ENCODE results near the gene FBXO46. TPM values are rescaled to one million over a fixed set of nuclear protein-coding genes. Genes with fewer than 3 reads are reported as not detected.

Gene FBXO46
- total and polyA plus RNA-seq, 2 donors (not counting 3 experiments of a cell fraction or from before 2014, with no cell fraction given), result 7.7 to 21.2 TPM

DNA sequence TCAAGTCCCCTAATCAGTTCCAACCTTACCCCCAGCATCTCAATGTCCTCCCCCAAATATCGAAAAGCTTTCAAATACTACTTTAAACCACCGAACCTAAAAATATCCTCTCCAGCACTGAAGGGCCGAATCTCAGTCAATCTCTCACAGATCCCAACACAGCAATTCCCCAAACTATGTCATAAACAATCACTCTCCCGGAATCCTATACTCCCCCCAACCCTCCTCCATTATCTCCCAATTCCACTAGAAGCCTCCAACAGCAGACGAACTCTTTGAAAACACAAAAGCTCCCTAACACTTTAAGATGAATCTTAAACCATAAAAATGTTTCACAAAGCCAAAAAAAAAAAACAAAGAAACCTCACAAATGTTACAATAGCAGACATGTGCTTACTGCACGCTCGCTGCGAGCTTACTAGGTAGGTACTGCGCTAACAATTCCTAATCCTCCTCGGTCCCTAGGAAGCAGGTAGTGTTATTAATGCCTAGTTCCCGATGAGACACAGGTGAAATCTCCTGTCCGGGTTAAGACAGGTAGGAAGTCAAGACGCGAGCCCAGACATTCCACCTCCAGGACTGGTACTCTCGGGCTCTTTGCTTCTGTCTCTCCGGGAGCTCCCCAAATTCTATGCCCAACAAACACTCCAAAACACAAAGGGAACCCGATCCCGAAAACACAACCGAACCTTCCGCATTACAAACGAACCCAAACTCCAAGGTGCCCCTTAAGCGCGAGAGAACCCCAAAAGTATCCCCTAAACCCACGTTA is 14.2 kb downstream of the FBXO46 start:
- intact Hi-C loops (cut with micrococcal nuclease), result loop anchor here (1.0 kb wide), 2 partner anchors 24 to 53 kb away; partner anchors contain the start of genes QPCTL and SIX5
- DNase-seq (ENCODE audit: low read depth, low spot score), result peak; percentile 49
- H3K27ac ChIP-seq (ENCODE audit: insufficient read depth, low read depth, low read length), result peak overlapping the region; percentile 43
- dilution Hi-C loops (cut with MboI; ENCODE audit: extremely low pct_ligation_motif_present, low sequenced_read_pairs), result no loop called here
- peak overlapping the region; percentile 54 to 93 (median 61) for H3K4me3 ChIP-seq (replicated peaks in 1 of 3; ENCODE audit: insufficient read depth in 1 of 3, low read depth in 1 of 3, low read length in 3 of 3)
- no peaks in the 10 kb centered on the region for H3K9me3 ChIP-seq (replicated peaks; ENCODE audit: control insufficient read depth, insufficient read depth, low read length)
- H3K4me2 ChIP-seq (ENCODE audit: insufficient read depth, low read length), result peak overlapping the region; percentile 98
- TF ChIP-seq GATA2 (IDR thresholded peaks at IDR 0.05; ENCODE audit: insufficient read depth, insufficient read length, low read depth, low read length) (no peak), FOS (IDR thresholded peaks at IDR 0.05; ENCODE audit: borderline replicate concordance, insufficient read depth, low read length) (no peak), POLR2AphosphoS5 (IDR thresholded peaks at IDR 0.05; ENCODE audit: insufficient read depth, low read depth, low read length) (no peak), POLR2A (IDR thresholded peaks at IDR 0.05; ENCODE audit: low read depth, low read length) (no peak), MYC (IDR thresholded peaks at IDR 0.05; ENCODE audit: low read depth, low read length) (no peak), JUN (IDR thresholded peaks at IDR 0.05; ENCODE audit: borderline replicate concordance, insufficient read depth, insufficient read length, low read depth) (no peak), EZH2 (IDR thresholded peaks at IDR 0.05; ENCODE audit: borderline replicate concordance, low read depth, low read length, severe bottlenecking) (no peak)
- TF ChIP-seq, protein P1, sequence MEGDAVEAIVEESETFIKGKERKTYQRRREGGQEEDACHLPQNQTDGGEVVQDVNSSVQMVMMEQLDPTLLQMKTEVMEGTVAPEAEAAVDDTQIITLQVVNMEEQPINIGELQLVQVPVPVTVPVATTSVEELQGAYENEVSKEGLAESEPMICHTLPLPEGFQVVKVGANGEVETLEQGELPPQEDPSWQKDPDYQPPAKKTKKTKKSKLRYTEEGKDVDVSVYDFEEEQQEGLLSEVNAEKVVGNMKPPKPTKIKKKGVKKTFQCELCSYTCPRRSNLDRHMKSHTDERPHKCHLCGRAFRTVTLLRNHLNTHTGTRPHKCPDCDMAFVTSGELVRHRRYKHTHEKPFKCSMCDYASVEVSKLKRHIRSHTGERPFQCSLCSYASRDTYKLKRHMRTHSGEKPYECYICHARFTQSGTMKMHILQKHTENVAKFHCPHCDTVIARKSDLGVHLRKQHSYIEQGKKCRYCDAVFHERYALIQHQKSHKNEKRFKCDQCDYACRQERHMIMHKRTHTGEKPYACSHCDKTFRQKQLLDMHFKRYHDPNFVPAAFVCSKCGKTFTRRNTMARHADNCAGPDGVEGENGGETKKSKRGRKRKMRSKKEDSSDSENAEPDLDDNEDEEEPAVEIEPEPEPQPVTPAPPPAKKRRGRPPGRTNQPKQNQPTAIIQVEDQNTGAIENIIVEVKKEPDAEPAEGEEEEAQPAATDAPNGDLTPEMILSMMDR (IDR thresholded peaks at IDR 0.05; ENCODE audit: extremely low read depth in 1 of 2, insufficient read depth in 1 of 2, low read depth in 1 of 2, low read length in 2 of 2), result no peak
- TF ChIP-seq, protein P2, sequence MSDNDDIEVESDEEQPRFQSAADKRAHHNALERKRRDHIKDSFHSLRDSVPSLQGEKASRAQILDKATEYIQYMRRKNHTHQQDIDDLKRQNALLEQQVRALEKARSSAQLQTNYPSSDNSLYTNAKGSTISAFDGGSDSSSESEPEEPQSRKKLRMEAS (IDR thresholded peaks at IDR 0.05; ENCODE audit: insufficient read depth, insufficient read length), result no peak
- no peaks in the 10 kb centered on the region for H3K27me3 ChIP-seq (ENCODE audit: control insufficient read depth in 2 of 2, insufficient read depth in 2 of 2, low read length in 2 of 2)
- peak overlapping the region; percentile 54 for H2AFZ ChIP-seq (ENCODE audit: low read depth, low read length)
- H3K79me2 ChIP-seq (ENCODE audit: control insufficient read depth, insufficient read depth, low read length), result peaks cover 28% of the 10 kb centered on the region
- peaks cover 14% of the 10 kb centered on the region for H3K4me1 ChIP-seq (ENCODE audit: control insufficient read depth, extremely low read depth, insufficient read depth, low read length)
- ChIA-PET CTCF (interaction anchor here (0.6 to 3.7 kb wide), 16 partner anchors 11 to 277 kb away, joined by 3 to 51 read pairs (median 5); partner anchors contain the start of genes DMPK, DMWD, FBXO46 and QPCTL), POLR2A (interaction anchor here (0.6 to 2.2 kb wide), 7 partner anchors 11 to 152 kb away, joined by 3 to 24 read pairs (median 4); partner anchors contain the start of genes FBXO46, QPCTL, SIX5 and SNRPD2)
- no peaks in the 10 kb centered on the region for H3K9me1 ChIP-seq (replicated peaks; ENCODE audit: control insufficient read depth, extremely low read depth, insufficient read depth, low read length)
- H3K9ac ChIP-seq (replicated peaks; ENCODE audit: extremely low read depth, insufficient read depth, low read length), result peak overlapping the region; percentile 76
- no peaks in the 10 kb centered on the region for H4K20me1 ChIP-seq (replicated peaks; ENCODE audit: control insufficient read depth, extremely low read depth, insufficient read depth, low read length)
- TSS peak; percentile 57 for BruUV-seq (replicated peaks)
- H3K36me3 ChIP-seq (ENCODE audit: control insufficient read depth in 2 of 2, extremely low read depth in 1 of 2, insufficient read depth in 2 of 2, low read length in 2 of 2), result peaks cover 0 to 13% of the 10 kb centered on the region in 2 experiments
- FAIRE-seq, result no peak

All from endothelial cell of umbilical vein (primary cell).